NB4 (cell line): ENCODE results near the gene SNAP47.

Source experiments
- TF ChIP-seq, protein P1 (sequence below): IDR thresholded peaks from one replicate; pipeline ENCODE4 v1.5.1; 2012; ENCODE audit warnings: low read depth, low read length
- TF ChIP-seq, protein P2 (sequence below): IDR thresholded peaks from 2 replicates; pipeline ENCODE4 v1.6.1; 2011; ENCODE audit warnings: low read depth, low read length

DNA sequence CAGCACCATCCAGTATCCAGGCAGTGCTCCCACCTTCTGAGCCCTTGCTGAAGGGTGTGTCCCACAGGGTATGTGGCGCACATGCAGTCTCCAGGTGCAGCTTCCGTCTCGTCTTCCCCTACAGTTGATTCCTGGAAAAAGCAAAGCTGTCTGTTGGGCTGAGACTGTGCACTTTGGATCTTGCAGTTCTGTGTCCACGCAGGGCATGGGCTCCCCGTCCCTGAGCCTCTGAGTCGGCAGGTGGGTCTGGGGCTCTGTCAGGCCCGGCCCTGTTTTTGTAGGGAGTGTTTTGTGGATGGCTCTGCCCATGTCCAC lies 32.8 kb downstream of the SNAP47 start:
- TF ChIP-seq, protein P1, sequence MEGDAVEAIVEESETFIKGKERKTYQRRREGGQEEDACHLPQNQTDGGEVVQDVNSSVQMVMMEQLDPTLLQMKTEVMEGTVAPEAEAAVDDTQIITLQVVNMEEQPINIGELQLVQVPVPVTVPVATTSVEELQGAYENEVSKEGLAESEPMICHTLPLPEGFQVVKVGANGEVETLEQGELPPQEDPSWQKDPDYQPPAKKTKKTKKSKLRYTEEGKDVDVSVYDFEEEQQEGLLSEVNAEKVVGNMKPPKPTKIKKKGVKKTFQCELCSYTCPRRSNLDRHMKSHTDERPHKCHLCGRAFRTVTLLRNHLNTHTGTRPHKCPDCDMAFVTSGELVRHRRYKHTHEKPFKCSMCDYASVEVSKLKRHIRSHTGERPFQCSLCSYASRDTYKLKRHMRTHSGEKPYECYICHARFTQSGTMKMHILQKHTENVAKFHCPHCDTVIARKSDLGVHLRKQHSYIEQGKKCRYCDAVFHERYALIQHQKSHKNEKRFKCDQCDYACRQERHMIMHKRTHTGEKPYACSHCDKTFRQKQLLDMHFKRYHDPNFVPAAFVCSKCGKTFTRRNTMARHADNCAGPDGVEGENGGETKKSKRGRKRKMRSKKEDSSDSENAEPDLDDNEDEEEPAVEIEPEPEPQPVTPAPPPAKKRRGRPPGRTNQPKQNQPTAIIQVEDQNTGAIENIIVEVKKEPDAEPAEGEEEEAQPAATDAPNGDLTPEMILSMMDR, result no peak
- TF ChIP-seq, protein P2, sequence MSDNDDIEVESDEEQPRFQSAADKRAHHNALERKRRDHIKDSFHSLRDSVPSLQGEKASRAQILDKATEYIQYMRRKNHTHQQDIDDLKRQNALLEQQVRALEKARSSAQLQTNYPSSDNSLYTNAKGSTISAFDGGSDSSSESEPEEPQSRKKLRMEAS, result no peak
